ENCODE measurements around the gene SPATA17. TPM values are rescaled to one million over a fixed set of nuclear protein-coding genes. Genes with fewer than 3 reads are reported as not detected.

Gene SPATA17
- total and polyA plus RNA-seq, 2 of the 8 experiments (the other 6 are each of a cell fraction or from before 2014, with no cell fraction given), result 0.17 to 0.48 TPM

- Histone ChIP-seq H3K36me3 (ENCODE audit: control insufficient read depth in 2 of 4, insufficient read depth in 4 of 4, low read length in 3 of 4) (no peaks in the 10 kb centered on the region), H3K14ac (ENCODE audit: insufficient read length) (no peak overlapping the region), H2AFZ (ENCODE audit: low read length) (no peak overlapping the region), H3K4me3 (ENCODE audit: extremely low read depth in 1 of 4, insufficient read depth in 2 of 4, low read depth in 3 of 4, low read length in 4 of 4) (no peak overlapping the region), H2BK120ac (replicated peaks; ENCODE audit: low read depth, low read length) (no peak overlapping the region), H4K8ac (ENCODE audit: extremely low read depth, insufficient read depth, low read length) (no peak overlapping the region), H2BK12ac (ENCODE audit: low read depth, low read length) (no peak overlapping the region), H2BK15ac (ENCODE audit: low read length) (no peak overlapping the region), H3K4ac (replicated peaks; ENCODE audit: insufficient read length, low read depth, low read length) (no peak overlapping the region), H3K9ac (replicated peaks in 1 of 4; ENCODE audit: extremely low read depth in 1 of 4, low read depth in 3 of 4, low read length in 3 of 4) (no peak overlapping the region), H2AK5ac (ENCODE audit: low read depth, low read length) (no peak overlapping the region), H4K20me1 (replicated peaks in 1 of 2; ENCODE audit: control insufficient read depth in 1 of 2, insufficient read depth in 2 of 2, low read length in 2 of 2) (no peaks in the 10 kb centered on the region), H3K79me2 (ENCODE audit: control insufficient read depth in 1 of 2, insufficient read depth in 2 of 2, low read length in 2 of 2) (no peaks in the 10 kb centered on the region), H3K4me1 (replicated peaks in 1 of 4; ENCODE audit: control insufficient read depth in 3 of 4, insufficient read depth in 4 of 4, low read length in 3 of 4) (no peaks in the 10 kb centered on the region), H3K4me2 (ENCODE audit: insufficient read depth in 1 of 2, low read depth in 2 of 2, low read length in 2 of 2) (no peak overlapping the region), H3K9me3 (ENCODE audit: insufficient read depth in 2 of 2, low read depth in 1 of 2, low read length in 1 of 2) (no peaks in the 10 kb centered on the region), H4K91ac (replicated peaks; ENCODE audit: insufficient read length, low read length) (no peak overlapping the region), H3K27ac (ENCODE audit: low read depth, low read length) (no peak overlapping the region), H3K79me1 (ENCODE audit: low read depth, low read length) (no peaks in the 10 kb centered on the region), H3K23ac (ENCODE audit: insufficient read length) (no peak overlapping the region), H2BK5ac (ENCODE audit: low read depth, low read length) (no peak overlapping the region), H2BK20ac (ENCODE audit: low read length) (no peak overlapping the region), H3K18ac (ENCODE audit: extremely low read depth, low read length) (no peak overlapping the region), H3K56ac (replicated peaks; ENCODE audit: insufficient read length, low read depth, low read length) (no peak overlapping the region), H4K5ac (ENCODE audit: insufficient read length, low read depth, low read length) (no peak overlapping the region), H3K23me2 (ENCODE audit: low read depth, low read length) (no peaks in the 10 kb centered on the region), H3K27me3 (replicated peaks in 1 of 4; ENCODE audit: control insufficient read depth in 3 of 4, extremely low read depth in 1 of 4, insufficient read depth in 3 of 4, low read length in 3 of 4) (no peaks in the 10 kb centered on the region)
- ChIA-PET POLR2A (ENCODE audit: partially characterized antibody) (no interaction called here), CTCF (ENCODE audit: partially characterized antibody) (interaction anchor here (0.6 to 1.2 kb wide), 2 partner anchors 24 to 946 kb away, joined by 3 to 4 read pairs; no protein-coding TSS in a partner anchor)
- 81% methylated on average over 1 of the region's 1 CpG; no CpG with 5 or more reads in 1 of the 2 experiments for WGBS, 2 experiments (ENCODE audit: extremely low coverage in 1 of 2, insufficient coverage in 1 of 2, insufficient read length in 1 of 2, insufficient replicate concordance in 2 of 2, low coverage in 1 of 2, low lambda C conversion rate in 2 of 2, missing lambda C conversion rate in 1 of 2)
- no peak for FAIRE-seq
- no peak for DNase-seq (ENCODE audit: low read depth in 1 of 2, low spot score in 2 of 2)
- TF ChIP-seq GABPA (IDR thresholded peaks at IDR 0.05; ENCODE audit: borderline replicate concordance, insufficient read depth, low read length), result no peak
- no peak for TF ChIP-seq BACH1 (IDR thresholded peaks at IDR 0.05; ENCODE audit: low read length)
- TF ChIP-seq SIRT6 (IDR thresholded peaks at IDR 0.05; ENCODE audit: low read length), result no peak
- TF ChIP-seq EZH2 (IDR thresholded peaks at IDR 0.05; ENCODE audit: low read depth, low read length, severe bottlenecking), result no peak
- no peak for TF ChIP-seq CHD2 (IDR thresholded peaks at IDR 0.05; ENCODE audit: low read length)
- no peak for TF ChIP-seq CTCF (IDR thresholded peaks at IDR 0.05; ENCODE audit: control extremely low read depth in 1 of 3, insufficient read depth in 1 of 3, low read depth in 1 of 3, low read length in 3 of 3)
- TF ChIP-seq, protein P1, sequence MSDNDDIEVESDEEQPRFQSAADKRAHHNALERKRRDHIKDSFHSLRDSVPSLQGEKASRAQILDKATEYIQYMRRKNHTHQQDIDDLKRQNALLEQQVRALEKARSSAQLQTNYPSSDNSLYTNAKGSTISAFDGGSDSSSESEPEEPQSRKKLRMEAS (IDR thresholded peaks at IDR 0.05), result no peak
- TF ChIP-seq POLR2A (IDR thresholded peaks at IDR 0.05; ENCODE audit: control extremely low read depth in 1 of 2, low read depth in 2 of 2, low read length in 2 of 2), result no peak
- TF ChIP-seq GTF2F1 (IDR thresholded peaks at IDR 0.05; ENCODE audit: borderline replicate concordance, low read depth, low read length), result no peak
- TF ChIP-seq MAFK (IDR thresholded peaks at IDR 0.05; ENCODE audit: low read depth, low read length), result no peak
- TF ChIP-seq ATF3 (IDR thresholded peaks at IDR 0.05; ENCODE audit: insufficient read depth, low read depth, low read length), result no peak
- TF ChIP-seq CREB1 (IDR thresholded peaks at IDR 0.05), result no peak
Observed at GRCh38 chr1:217721692-217722091, 90.5 kb downstream of the SPATA17 start.

Data from H1 (cell line).